GM21619 (cell line): ENCODE results near the gene ANK3.

ENCODE experiments used
- ATAC-seq: cut with Tn5 transposase; IDR thresholded peaks from one replicate; pipeline ENCODE4 v1.9.1; 2021; ENCODE audit not compliant: unreplicated experiment

Gene ANK3

GRCh38 chr10:60348982-60349381, 40.7 kb downstream of the ANK3 start:
- ATAC-seq: no peak

DNA sequence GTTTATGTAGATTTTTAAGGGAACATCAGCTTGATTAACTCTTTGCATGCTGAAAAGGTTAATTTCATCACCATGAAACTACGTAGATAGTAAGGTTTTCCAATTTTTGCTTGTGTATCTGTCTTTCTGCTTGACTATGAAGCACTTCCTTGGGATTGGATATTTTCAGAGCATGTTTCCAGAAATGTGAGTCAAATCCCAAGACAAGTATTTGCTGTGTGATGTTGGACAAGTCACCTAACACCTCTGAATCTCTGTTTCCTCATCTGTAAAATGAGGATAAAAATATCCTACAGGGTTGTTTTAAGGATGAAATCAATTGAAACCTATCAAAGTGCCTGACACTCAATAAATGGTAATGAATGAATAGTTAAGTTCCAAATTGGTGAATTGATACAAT, 42.4 kb downstream of the ANK3 start:
- ATAC-seq: no peak

- ATAC-seq: no peak
Observed at GRCh38 chr10:60346661-60347060, 43.0 kb downstream of the ANK3 start.

DNA sequence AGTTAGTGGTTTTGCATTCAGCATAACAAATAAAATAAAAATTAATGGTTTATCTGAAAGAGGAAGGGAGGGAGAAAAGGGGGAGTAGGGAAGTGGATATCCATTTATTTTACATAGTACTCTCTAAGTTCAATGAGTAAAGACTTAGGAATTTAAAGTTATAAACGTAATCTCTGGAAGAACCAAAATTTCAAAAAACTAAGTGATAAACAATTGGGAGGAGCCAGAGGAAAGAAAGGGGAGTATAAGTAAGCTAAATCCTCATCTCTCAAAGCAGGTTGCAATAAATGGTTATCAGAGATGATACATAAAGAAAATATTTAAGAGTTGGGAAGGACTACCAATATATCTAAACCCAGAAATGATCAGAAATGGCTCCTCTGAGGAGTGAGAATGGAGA, 46.4 kb downstream of the ANK3 start:
- no peak for ATAC-seq

DNA sequence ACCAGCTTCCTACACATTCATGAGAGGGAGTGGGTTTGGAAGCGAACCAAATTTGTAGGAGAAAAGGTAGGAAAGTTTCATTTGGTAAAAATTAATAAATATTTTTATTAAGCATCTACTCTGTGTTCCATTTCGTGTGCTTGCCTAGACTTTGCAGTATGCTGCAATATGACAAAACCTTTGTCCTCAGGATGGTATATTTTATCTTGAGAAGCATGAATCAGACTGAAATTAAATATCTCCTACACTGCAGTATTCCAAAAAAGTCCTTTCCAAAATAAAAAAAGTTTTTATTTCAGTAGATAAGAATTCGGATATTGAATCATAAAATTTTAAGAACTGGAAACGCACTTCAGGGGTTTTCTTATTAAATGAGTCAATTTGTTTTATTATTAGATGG, 47.7 kb downstream of the ANK3 start:
- no peak for ATAC-seq

DNA sequence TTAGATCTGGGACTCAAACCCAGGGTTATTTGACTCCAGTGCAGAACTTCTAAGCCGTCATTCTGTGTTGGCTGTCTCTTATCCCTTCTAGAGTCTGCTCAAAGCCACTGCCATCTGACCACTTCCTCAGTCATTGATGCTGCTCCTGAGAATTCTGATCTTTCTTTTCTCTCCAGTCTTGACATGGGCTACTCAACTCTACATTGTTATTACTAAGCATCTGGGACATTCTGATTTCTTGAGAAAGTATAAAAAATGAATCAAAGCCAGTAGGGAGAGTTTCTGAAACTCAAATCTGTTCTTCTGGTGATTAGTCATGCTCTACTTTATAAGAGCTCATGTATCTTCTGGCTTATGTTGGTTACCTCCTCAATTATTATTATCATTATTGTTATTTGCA, 48.7 kb downstream of the ANK3 start:
- no peak for ATAC-seq

GRCh38 chr10:60339757-60340156, 49.9 kb downstream of the ANK3 start:
- no peak for ATAC-seq

DNA sequence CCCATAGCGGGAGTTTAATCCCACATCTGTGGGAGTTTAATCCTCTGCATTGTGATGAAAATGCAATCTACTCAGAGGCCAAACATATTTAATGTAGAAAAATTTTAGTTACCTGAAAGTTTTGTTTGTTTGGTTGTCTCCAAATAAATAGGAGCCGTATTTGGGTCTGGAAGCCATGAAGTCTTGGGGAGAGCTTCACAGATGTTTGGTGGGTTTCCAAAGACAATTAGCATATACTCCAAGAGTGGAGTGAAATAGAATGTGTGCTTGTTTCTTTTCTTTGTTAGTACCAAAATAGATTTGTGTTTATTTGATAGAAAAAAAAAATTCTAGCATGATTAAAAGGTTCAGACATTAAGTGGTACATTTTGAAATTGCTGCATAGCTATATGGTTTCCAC, 50.9 kb downstream of the ANK3 start:
- no peak for ATAC-seq

DNA sequence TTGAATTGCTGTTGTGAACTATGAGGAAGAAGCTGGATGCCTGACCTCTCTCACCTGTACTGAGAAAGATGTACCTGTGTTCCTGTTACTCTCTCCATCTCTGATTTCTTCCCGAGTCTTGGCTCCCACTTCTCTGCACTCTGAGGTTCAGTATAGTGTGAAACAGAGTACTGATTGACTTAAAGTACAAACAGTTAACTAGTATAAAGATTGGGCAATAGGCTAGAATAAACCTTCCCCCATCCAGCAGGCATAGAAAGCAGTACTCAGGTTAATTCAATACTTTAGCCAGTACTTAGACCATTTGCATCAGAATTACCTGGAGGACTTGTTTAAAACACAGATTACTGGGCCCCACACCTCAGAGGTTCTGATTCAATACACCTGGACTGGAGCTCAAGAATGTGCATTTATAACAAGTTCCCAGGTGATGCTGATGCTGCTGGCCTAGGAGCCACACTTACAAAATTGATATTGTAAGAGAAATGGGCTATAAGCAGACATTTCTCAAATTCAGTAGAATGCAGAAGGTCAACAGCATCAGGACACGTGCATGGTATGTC, 51.6 kb downstream of the ANK3 start:
- no peak for ATAC-seq

GRCh38 chr10:60336901-60337630, 52.6 kb downstream of the ANK3 start:
- no peak for ATAC-seq

- no peak for ATAC-seq
Observed at GRCh38 chr10:60335708-60336107, 54.0 kb downstream of the ANK3 start.

DNA sequence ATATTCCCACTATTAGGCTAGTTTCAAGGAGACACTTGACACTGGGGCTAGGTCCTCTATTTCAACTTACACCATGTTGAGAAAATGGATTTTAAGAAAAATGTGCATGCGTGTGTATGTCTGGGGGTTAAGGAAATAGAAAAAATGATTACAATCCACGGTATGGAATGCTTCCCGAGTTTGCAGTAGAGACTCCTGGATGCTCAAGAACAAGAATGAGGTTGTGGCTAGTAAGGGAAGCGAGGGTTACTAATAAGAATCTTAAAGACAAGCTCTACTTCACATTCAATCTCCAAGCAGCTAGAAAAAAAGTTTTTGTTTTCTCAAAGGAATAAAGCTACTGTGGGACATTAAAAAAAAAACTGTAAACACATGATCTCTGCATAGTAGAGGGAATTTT, 54.7 kb downstream of the ANK3 start:
- ATAC-seq: no peak

DNA sequence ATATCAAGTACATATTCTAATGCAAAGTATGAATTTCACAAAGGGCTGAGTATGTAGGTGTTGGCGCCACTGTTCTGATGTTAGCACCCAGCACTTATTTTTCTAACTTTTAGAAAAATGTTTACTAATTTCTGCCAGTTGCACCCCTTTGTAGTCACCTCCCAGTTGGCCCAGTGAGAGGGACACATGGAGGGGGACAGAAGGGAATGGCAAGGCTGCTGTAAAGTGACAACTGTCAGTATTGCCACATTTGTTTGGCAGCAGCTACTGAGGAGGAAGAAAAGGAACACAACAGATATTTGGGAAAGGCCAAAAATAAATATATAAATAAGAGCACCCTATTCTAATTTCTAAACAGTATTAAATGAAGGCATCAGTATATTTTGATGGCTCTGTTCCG, 57.3 kb downstream of the ANK3 start:
- ATAC-seq: no peak

- no peak for ATAC-seq
Observed at GRCh38 chr10:60331886-60332285, 57.8 kb downstream of the ANK3 start.

GRCh38 chr10:60323162-60323561, 66.5 kb downstream of the ANK3 start:
- no peak for ATAC-seq

DNA sequence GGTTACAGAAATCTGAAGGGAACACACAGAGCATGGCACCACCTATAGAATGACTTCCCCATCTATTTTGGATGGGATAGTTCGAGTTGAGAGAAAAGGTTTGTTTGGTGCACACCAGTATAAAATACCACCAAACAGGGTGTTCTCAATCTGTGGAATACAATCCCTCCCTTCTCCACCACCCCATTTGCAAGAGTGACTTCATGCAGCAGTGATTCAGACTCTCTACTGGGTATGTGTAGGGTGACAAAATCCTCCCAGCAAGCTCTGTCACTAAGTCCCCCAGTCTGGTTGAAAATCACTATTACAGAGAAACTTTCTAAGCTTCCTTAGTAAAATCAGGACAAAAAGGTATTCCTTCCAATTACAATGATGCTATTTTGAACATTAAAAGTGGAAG, 69.0 kb downstream of the ANK3 start:
- ATAC-seq: no peak

DNA sequence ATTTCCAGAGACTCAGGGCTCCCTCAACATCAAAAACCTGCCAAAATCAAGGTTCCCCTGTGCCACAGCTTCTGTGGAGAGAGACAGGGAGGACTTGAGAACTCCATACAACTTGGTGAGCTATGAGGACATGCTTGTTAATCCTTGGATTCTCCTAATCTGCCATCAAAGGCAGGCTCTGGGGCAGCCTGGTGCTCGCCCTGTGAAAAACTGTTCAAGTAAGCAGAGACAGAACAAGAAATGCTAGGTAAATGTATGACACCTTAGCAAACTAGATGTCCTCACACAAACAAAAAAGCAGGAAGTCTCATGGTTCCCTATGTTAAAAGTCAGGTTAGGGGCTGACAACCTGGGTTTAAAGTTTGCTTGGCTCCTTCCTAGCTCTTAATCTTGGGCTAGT, 73.6 kb downstream of the ANK3 start:
- ATAC-seq: no peak

- ATAC-seq: no peak
Observed at GRCh38 chr10:60315311-60315710, 74.4 kb downstream of the ANK3 start.

- no peak for ATAC-seq
Observed at GRCh38 chr10:60314069-60314940, 75.4 kb downstream of the ANK3 start.

GRCh38 chr10:60313589-60313952, 76.1 kb downstream of the ANK3 start:
- no peak for ATAC-seq

GRCh38 chr10:60312818-60313588, 76.7 kb downstream of the ANK3 start:
- no peak for ATAC-seq
